B cell (primary cell): Measurements from ENCODE around the gene KRT6B. TPM values are rescaled to one million over a fixed set of nuclear protein-coding genes. Genes with fewer than 3 reads are reported as not detected.

Experiments
- ATAC-seq: fragments of 200-7000 bp; cut with Tn5 transposase; one replicate; pipeline ENCODE4 v1.10.0; 2021; ENCODE audit warnings: low read depth, mild to moderate bottlenecking, moderate number of reproducible peaks, moderate library complexity
- CTCF ChIA-PET: fragments of 350-600 bp; sonication (Branson Sonifier 250); formaldehyde crosslinking; loops from one replicate; lab custom pipeline; 2021; ENCODE audit warnings: antibody characterized with exemption, inconsistent platforms; lab: Charles Lee
- POLR2A ChIA-PET: fragments of 350-600 bp; sonication (Branson Sonifier 250); formaldehyde crosslinking; loops from one replicate; lab custom pipeline; 2021; ENCODE audit warnings: antibody characterized with exemption; lab: Charles Lee
- DNase-seq: peaks from one replicate; pipeline ENCODE4 v3.0.0; 2013
- H2AFZ ChIP-seq: 2 replicates; pipeline ENCODE4 v1.6.1; 2012; ENCODE audit warnings: mild to moderate bottlenecking, low read depth, low read length; ENCODE audit not compliant: insufficient read depth, poor library complexity, severe bottlenecking
- H3K27ac ChIP-seq, 2 donors: 1 replicate in 1 of 2; 2 replicates in 1 of 2; pipeline ENCODE4 v1.5.1; 2012 to 2013; ENCODE audit warnings: low read length in 2 of 2, mild to moderate bottlenecking in 2 of 2, moderate library complexity in 1 of 2
- H3K27me3 ChIP-seq, 4 experiments: fragments of 200-600 bp in 1 of 4; sonication (generic) in 1 of 4; replicated peaks in 1 of 4; 1 replicate in 2 of 4; 2 replicates in 2 of 4; pipeline versions ENCODE4 v1.6.1 to v1.7.0; 2013 to 2016; ENCODE audit warnings: low read length in 3 of 4, mild to moderate bottlenecking in 2 of 4, mixed read lengths in 1 of 4, moderate library complexity in 1 of 4; ENCODE audit not compliant: insufficient read depth in 4 of 4, control insufficient read depth in 3 of 4; ENCODE audit errors: control extremely low read depth in 1 of 4
- H3K36me3 ChIP-seq, 2 experiments: replicated peaks in 1 of 2; 1 replicate in 1 of 2; 2 replicates in 1 of 2; pipeline versions ENCODE4 v1.6.1 to v1.7.1; 2013; ENCODE audit warnings: low read length in 1 of 2; ENCODE audit not compliant: insufficient read depth in 2 of 2, control insufficient read depth in 1 of 2; ENCODE audit errors: control extremely low read depth in 1 of 2, extremely low read depth in 1 of 2
- H3K4me1 ChIP-seq, 2 donors: fragments of 200-600 bp in 1 of 2; sonication (generic) in 1 of 2; 1 replicate in 1 of 2; 2 replicates in 1 of 2; pipeline versions ENCODE4 v1.5.1 to v1.6.1; 2013 to 2017; ENCODE audit warnings: low read length in 2 of 2; ENCODE audit not compliant: control insufficient read depth in 2 of 2, insufficient read depth in 2 of 2
- H3K4me2 ChIP-seq: replicated peaks from 2 replicates; pipeline ENCODE3; 2012; ENCODE audit warnings: mild to moderate bottlenecking, low read depth, low read length; ENCODE audit not compliant: poor library complexity, severe bottlenecking
- H3K4me3 ChIP-seq, 5 experiments: fragments of 200-600 bp in 1 of 5; sonication (generic) in 1 of 5; 1 replicate in 3 of 5; 2 replicates in 2 of 5; pipeline versions ENCODE4 v1.5.1 to v1.7.0; 2011 to 2016; ENCODE audit warnings: low read length in 4 of 5, mild to moderate bottlenecking in 4 of 5, low read depth in 2 of 5, control low read depth in 1 of 5, moderate library complexity in 1 of 5; ENCODE audit not compliant: insufficient read depth in 1 of 5; ENCODE audit errors: control extremely low read depth in 1 of 5, extremely low read depth in 1 of 5
- H3K79me2 ChIP-seq: fragments of 200-600 bp; sonication (generic); one replicate; pipeline ENCODE4 v1.6.0; 2016; ENCODE audit warnings: low read length; ENCODE audit not compliant: control insufficient read depth, insufficient read depth
- H3K9ac ChIP-seq: fragments of 200-600 bp; sonication (generic); 2 replicates; pipeline ENCODE4 v1.6.1; 2017; ENCODE audit warnings: mild to moderate bottlenecking, low read length, moderate library complexity
- H3K9me3 ChIP-seq, 3 donors: one replicate each; pipeline versions ENCODE4 v1.6.1 to v1.7.1; 2013; ENCODE audit warnings: low read length in 2 of 3; ENCODE audit not compliant: control insufficient read depth in 2 of 3, insufficient read depth in 1 of 3; ENCODE audit errors: control extremely low read depth in 1 of 3
- H4K20me1 ChIP-seq: 2 replicates; pipeline ENCODE4 v1.6.0; 2012; ENCODE audit warnings: mild to moderate bottlenecking, low read length; ENCODE audit not compliant: insufficient read depth, control insufficient read depth, poor library complexity, severe bottlenecking
- H3K27ac Mint-ChIP-seq: one replicate; pipeline ENCODE4 v1.8.0; 2021; ENCODE audit warnings: mixed read lengths
- H3K27me3 Mint-ChIP-seq: one replicate; pipeline ENCODE4 v1.8.0; 2021; ENCODE audit warnings: mixed read lengths
- H3K4me1 Mint-ChIP-seq: one replicate; pipeline ENCODE4 v1.8.0; 2021; ENCODE audit warnings: mixed read lengths
- H3K4me3 Mint-ChIP-seq: one replicate; pipeline ENCODE4 v1.8.0; 2021; ENCODE audit warnings: mixed read lengths
- H3K9me3 Mint-ChIP-seq: one replicate; pipeline ENCODE4 v1.8.0; 2022; ENCODE audit warnings: mixed read lengths; ENCODE audit not compliant: insufficient read depth
- EZH2 ChIP-seq: IDR thresholded peaks from 2 replicates; pipeline ENCODE4 v1.6.1; 2012; ENCODE audit warnings: borderline replicate concordance, low read depth, mild to moderate bottlenecking, moderate library complexity, low read length; ENCODE audit not compliant: insufficient read depth, poor library complexity, severe bottlenecking
- WGBS: methylation state at CpG from one replicate; pipeline ENCODE4 v1.1.5; 2013; ENCODE audit warnings: missing lambda C conversion rate; ENCODE audit not compliant: insufficient coverage; 5-methylcytosine and 5-hydroxymethylcytosine counted together
- intact Hi-C: fragments of 100-400 bp; cut with micrococcal nuclease; formaldehyde crosslinking; loops from one replicate; pipeline ENCODE4 v1.10.0; 2022
- polyA plus RNA-seq: library from polyadenylated mRNA; depleted of rRNA; stranded (reverse); fragments of >200 nt; gene quantifications from 2 replicates; pipeline ENCODE4 v1.2.3, GENCODE V29; 2012
- total RNA-seq, 2 donors: library from RNA; stranded (reverse); fragments of 120-200 nt in 1 of 2; gene quantifications; 1 replicate in 1 of 2; 2 replicates in 1 of 2; pipeline versions ENCODE4 v1.2.3 to v1.2.4, GENCODE V29; 2013 to 2022
- TF ChIP-seq, protein P1 (sequence below): fragments of 200-600 bp; IDR thresholded peaks from one replicate; pipeline ENCODE4 v1.8.0; 2022; ENCODE audit warnings: antibody characterized with exemption, mild to moderate bottlenecking

The KRT6B gene
- total and polyA plus RNA-seq, 2 donors (not counting 1 experiment from before 2014, with no cell fraction given) = not detected

DNA sequence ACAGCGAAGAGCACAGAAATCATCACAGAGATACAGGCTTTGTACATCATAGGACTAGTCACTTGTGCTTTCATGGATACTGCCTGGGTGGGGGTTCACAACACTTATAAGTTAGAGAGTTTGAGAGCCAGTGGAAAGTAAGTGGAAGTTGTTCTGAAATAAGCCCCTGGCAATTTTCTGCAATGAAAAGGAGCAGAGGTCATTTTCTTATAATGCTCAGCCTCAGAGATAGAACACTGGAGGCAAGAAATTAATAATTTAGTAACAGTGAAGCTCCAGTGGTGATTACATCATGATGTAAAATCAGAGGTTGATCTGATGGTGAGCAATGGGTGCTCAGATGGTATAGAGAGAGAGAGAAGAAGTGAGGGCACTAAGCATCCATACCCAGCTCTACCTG lies 35.3 kb upstream of the KRT6B start:
- Mint-ChIP-seq H3K27ac (no peak overlapping the region), H3K9me3 (peaks cover 6% of the 10 kb centered on the region), H3K27me3 (peaks cover 42% of the 10 kb centered on the region), H3K4me1 (no peaks in the 10 kb centered on the region), H3K4me3 (no peak overlapping the region)
- no peak overlapping the region for H3K27ac ChIP-seq
- no peak overlapping the region for H3K4me2 ChIP-seq
- no peak overlapping the region for H2AFZ ChIP-seq
- intact Hi-C loops = no loop called here
- no peak overlapping the region for H3K9ac ChIP-seq
- H3K4me3 ChIP-seq = no peak overlapping the region
- no peak for DNase-seq
- no CpG with 5 or more reads among the region's 1 CpG for WGBS
- no peaks in the 10 kb centered on the region for H3K36me3 ChIP-seq
- H3K9me3 ChIP-seq = peaks cover 1 to 3% (median 3%) of the 10 kb centered on the region in 3 donors
- no peak for ATAC-seq
- POLR2A ChIA-PET = no interaction called here
- CTCF ChIA-PET = no interaction called here
- no peaks in the 10 kb centered on the region for H4K20me1 ChIP-seq
- H3K27me3 ChIP-seq = peaks cover 0 to 5% (median 0%) of the 10 kb centered on the region in 4 experiments
- TF ChIP-seq, protein P1, sequence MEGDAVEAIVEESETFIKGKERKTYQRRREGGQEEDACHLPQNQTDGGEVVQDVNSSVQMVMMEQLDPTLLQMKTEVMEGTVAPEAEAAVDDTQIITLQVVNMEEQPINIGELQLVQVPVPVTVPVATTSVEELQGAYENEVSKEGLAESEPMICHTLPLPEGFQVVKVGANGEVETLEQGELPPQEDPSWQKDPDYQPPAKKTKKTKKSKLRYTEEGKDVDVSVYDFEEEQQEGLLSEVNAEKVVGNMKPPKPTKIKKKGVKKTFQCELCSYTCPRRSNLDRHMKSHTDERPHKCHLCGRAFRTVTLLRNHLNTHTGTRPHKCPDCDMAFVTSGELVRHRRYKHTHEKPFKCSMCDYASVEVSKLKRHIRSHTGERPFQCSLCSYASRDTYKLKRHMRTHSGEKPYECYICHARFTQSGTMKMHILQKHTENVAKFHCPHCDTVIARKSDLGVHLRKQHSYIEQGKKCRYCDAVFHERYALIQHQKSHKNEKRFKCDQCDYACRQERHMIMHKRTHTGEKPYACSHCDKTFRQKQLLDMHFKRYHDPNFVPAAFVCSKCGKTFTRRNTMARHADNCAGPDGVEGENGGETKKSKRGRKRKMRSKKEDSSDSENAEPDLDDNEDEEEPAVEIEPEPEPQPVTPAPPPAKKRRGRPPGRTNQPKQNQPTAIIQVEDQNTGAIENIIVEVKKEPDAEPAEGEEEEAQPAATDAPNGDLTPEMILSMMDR = no peak
- no peaks in the 10 kb centered on the region for H3K4me1 ChIP-seq
- H3K79me2 ChIP-seq = no peaks in the 10 kb centered on the region

DNA sequence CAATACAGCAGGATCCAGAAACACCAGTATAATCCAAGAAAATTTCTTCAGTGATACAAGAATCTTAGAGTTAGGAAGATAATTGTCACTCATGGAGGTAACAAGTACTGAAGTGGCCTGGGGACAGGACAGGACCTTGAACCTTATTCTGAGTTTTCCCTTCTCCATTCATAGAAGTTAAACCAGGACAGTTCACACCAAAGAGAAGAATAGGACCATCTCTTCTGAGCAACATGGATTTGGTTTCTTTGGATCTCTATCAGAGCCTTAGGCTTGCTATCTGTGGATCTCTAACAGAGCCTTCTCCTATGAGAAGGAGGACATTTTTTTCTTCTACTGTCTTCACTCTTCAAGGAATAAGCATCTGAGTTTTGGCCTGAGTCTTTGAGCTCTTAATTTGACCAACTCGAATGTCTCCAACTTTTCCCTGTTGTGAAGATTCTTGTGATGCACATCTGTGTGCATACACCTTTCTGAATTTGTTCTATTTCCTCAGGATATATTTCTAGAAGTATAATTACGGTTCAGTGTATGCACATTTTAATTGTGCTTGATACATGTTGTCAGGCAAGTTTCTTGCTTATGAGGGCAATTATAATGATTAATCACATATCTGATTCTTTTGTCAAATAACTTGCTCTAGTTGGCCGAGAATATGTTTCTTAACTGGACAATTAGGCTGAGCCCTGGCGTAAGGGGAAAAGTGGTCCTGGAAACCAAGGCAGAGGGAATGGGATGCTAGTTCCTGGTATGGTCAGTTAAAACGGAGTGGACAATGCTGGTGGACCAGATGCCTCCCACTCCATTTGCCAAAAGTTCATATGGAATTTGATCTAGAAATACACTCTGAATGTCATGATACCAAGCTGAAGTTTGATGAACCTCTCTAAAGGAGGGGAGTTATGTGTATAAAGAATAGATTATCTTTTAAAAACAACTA lies 34.5 kb upstream of the KRT6B start:
- Histone ChIP-seq H3K4me3 (no peak overlapping the region), H3K4me1 (no peaks in the 10 kb centered on the region), H3K36me3 (no peaks in the 10 kb centered on the region), H3K9me3 (peaks cover 1 to 3% (median 3%) of the 10 kb centered on the region in 3 donors), H4K20me1 (no peaks in the 10 kb centered on the region), H3K79me2 (no peaks in the 10 kb centered on the region), H2AFZ (no peak overlapping the region), H3K27ac (no peak overlapping the region), H3K27me3 (peaks cover 0 to 5% (median 0%) of the 10 kb centered on the region in 4 experiments), H3K9ac (no peak overlapping the region), H3K4me2 (no peak overlapping the region)
- peaks cover 37% of the 10 kb centered on the region for H3K27me3 Mint-ChIP-seq
- POLR2A ChIA-PET = no interaction called here
- no peak for ATAC-seq
- H3K4me1 Mint-ChIP-seq = no peaks in the 10 kb centered on the region
- 89% methylated on average over 3 of the region's 5 CpGs for WGBS
- intact Hi-C loops = no loop called here
- no peak overlapping the region for H3K27ac Mint-ChIP-seq
- H3K9me3 Mint-ChIP-seq = peaks cover 6% of the 10 kb centered on the region
- CTCF ChIA-PET = no interaction called here
- TF ChIP-seq, protein P1 = no peak
- TF ChIP-seq EZH2 = no peak
- DNase-seq = no peak
- no peak overlapping the region for H3K4me3 Mint-ChIP-seq
